HG02981 (cell line): ENCODE results near the gene APEX1.
"Not testable (repeated sequence)": the region's sequence is repeated elsewhere in the genome, so short reads cannot be mapped to it uniquely, and the experiment has no call there.

Experiments used
- ATAC-seq: cut with Tn5 transposase; IDR thresholded peaks from one replicate; pipeline ENCODE4 v1.9.1; 2021; ENCODE audit warnings: mild to moderate bottlenecking, moderate library complexity; ENCODE audit not compliant: unreplicated experiment

APEX1 gene

GRCh38 chr14:20472536-20473169 is 17.6 kb downstream of the APEX1 start:
- no peak for ATAC-seq

DNA sequence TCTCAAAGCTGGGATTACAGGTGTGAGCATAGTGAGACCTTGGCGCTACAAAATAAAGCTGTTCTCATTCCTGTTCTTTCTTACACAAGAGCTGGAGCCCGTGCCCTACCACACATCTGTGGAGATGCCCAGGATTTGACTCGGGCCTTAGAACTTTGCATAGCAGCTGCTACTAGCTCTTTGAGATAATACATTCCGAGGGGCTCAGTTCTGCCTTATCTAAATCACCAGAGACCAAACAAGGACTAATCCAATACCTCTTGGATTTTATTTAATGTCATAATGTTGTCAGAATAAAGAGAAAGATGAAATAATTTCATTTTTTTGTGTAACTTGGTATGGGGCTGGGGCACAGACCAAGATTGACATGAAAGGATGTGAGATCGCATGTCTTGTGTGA is 21.8 kb downstream of the APEX1 start:
- no peak for ATAC-seq

- no peak for ATAC-seq
Measured at GRCh38 chr14:20477211-20477876, 22.3 kb downstream of the APEX1 start.

DNA sequence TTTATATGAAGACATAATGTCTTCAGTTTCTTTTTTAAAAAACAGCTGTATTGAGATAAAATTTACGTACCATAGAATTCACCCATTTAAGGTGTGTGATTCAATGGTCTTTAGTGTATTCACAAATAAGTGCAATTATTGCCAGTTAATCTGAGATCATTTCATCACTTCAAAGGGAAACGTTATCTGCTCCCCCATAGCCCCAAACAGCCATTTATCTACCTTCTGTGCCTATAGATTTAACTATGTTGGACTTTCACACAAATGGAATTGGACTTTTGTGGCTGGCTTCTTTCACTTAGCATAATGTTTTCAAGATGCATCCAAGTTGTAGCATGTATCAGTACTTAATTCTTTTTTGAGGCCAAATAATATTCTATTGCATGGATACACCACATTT is 23.9 kb downstream of the APEX1 start:
- ATAC-seq = no peak

DNA sequence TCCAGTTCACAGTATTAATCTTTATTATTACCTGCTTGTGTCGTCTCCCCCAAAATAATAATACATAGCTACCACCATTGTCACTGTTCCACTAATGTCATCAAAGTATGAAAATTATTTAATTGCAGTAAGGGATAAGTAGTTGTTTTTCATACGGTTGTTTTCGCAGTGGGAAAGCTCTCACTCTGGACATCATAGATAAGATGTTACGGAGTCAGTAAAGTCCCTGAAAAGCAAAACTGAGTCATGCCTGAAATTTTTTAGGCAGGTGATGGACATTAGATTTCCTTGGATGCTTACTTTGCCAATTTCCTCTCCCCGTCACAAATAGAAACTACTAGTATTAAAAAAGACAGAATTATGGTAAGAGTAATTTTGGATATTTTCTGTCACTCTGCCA is 27.4 kb downstream of the APEX1 start:
- no peak for ATAC-seq

DNA sequence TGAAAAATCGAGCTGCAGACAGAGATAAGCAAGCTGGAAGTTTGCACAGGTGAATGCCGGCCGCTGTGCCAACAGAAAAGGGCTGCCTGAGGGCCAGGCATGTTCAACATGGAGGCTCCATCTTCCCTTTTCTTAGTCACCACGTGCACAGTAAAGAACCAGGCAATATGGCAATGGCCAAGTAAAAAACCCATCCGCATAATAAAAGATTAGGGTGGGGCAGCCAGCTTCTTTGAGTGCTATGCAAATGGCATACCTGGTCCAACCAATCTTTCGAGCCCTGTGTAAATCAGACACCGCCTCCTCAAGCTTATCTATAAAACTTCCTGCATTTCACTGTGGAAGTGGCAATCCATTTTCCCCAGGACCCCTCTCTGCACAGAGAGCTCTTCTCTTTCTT is 30.9 kb downstream of the APEX1 start:
- ATAC-seq = no peak

- ATAC-seq = no peak
Measured at GRCh38 chr14:20486684-20487395, 31.8 kb downstream of the APEX1 start.

DNA sequence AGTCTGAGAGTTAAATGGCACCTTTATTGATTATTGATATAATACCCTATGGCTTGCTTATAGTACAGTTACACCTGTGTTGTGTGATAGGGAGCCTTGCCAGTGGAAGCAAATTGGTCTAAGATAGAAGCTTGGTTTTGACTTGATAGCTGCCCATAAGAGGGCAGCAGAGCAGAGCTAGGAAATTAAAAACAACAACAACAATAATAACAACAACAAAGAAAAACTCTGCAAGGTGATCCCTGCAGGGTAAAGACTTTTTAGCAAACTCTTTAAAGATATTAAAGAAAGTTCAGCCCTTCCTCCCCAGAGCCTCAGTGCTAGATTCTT is 32.3 kb downstream of the APEX1 start:
- ATAC-seq = no peak

DNA sequence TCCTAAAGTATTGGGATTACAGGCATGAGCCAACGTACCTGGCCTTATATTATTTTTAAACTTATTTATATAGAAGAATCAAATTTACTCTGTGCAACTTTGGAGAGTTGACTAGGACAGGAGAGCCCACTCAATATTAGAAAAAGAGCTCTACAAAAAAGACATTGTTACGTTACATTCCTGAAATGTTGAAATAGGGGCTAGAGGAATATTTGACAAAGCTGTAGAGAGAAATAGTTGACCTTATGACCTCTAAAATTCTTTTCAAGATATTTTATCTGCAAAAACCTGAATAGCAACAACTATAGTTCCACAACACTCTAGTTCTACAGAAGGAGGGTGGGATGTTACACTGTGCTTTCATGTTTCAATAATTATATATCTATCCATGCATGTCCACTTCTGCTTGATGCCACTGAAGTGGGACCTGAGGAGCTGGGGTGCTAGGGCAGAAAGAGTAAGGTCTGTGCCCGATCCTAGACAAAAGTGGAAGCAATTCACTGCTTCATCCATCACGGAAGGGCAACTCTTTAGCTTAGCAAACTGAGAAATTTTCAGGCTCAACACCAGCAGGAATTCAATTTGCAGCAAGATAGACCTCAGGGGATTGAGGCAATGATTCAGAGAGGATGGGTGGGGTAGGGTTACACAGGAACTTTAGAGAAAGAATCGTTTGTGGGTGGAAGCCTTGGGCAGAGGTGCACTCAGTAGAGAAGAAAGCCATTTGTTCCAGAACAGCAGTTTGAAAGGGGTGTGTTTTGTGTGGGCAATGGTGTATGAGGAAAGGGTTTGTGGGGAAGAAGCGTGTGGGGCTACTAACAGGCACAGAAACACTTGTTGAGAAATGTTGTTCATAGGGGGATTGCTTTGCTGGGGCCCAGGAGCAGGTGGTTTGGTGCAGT is 34.3 kb downstream of the APEX1 start:
- peak; percentile 48 for ATAC-seq

- no peak for ATAC-seq
Measured at GRCh38 chr14:20490563-20490962, 35.5 kb downstream of the APEX1 start.

DNA sequence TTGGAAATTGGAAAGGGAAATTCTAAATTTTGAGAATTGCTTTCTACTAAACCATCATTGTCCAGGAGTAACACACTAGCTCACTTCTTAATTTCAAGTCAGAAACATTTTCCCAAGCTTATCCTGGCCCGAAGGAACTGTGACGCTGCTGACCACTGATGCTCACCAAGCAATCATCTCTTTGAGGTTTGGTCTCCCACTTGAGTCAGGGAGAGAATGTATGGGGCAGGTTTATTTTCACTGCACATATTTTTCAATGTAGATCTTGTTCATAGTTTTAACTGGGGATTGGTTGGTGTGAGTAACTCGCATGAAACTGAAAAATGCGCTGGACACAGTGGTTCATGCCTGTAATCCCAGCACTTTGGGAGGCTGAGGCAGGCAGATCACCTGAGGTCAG is 37.5 kb downstream of the APEX1 start:
- no peak for ATAC-seq

DNA sequence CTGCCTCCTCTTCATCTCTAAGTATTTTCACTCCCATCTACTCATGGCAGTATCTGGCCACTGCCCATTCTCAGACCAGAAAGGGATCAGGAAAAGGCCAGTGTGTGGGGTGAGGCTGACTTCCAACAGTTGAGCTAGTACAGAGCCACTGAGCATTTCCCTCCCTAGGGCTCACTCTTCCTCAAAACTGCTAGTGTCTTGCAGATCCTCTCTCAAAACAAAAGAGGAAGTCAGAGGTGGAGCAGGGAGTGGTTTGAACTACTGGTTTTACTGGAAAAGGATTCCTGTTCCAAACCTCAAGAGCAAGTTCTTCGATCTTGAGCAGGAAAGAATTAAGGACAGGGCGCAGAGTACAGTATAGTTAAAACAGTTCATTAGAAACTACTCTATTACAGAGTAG is 38.6 kb downstream of the APEX1 start:
- no peak for ATAC-seq

- ATAC-seq = no peak
Measured at GRCh38 chr14:20494935-20495766, 40.1 kb downstream of the APEX1 start.

GRCh38 chr14:20498622-20499021 is 43.6 kb downstream of the APEX1 start:
- no peak for ATAC-seq

GRCh38 chr14:20499108-20499507 is 44.1 kb downstream of the APEX1 start:
- no peak for ATAC-seq

DNA sequence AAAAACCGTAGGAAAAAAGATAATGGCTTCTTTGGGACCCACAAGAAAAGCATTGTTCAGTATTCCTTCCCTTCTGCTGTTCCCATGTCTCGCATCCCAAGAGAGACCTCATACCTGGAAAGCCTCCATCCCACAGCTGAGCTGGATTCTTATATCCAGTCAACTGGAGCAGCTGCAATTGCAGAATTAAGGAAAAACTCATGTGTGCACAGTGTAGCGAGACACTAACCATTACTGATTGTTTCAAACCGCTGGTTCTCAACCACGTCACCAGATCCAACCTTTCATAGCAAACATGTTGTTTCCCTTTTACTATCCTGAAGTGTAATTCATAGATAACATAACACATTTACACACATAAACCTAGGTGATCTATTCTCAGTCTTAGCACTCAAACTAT is 44.9 kb downstream of the APEX1 start:
- no peak for ATAC-seq

DNA sequence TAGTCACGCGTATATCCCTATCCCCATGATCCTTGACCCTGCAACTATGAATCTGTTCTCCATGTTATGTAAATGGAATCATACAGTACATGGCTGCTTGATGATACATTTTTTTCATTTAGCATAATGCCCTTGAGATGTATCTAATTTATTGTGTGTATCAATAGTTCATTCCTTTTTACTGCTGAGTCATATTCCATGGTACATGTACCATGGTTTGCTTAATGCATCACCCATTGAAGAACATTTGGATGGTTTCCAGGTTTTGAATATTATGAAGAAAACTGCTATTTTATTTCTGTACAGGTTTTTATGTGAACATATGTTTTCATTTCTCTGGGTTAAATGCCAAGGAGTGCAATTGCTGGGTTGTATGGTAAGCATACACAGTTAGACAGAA is 46.3 kb downstream of the APEX1 start:
- ATAC-seq = no peak

- no peak for ATAC-seq
Measured at GRCh38 chr14:20503898-20504297, 48.9 kb downstream of the APEX1 start.

- ATAC-seq = not testable (repeated sequence)
Measured at GRCh38 chr14:20506276-20506675, 51.2 kb downstream of the APEX1 start.

DNA sequence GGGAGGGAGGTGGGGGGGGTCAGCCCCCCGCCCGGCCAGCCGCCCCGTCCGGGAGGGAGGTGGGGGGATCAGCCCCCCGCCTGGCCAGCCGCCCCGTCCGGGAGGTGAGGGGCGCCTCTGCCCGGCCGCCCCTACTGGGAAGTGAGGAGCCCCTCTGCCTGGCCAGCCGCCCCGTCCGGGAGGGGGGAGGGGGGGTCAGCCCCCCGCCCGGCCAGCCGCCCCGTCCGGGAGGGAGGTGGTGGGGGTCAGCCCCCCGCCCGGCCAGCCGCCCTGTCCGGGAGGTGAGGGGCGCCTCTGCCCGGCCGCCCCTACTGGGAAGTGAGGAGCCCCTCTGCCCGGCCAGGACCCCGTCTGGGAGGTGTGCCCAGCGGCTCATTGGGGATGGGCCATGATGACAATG is 51.7 kb downstream of the APEX1 start:
- not testable (repeated sequence) for ATAC-seq
